Right ventricle myocardium superior (tissue), 1 donor: ENCODE measurements around the gene DHRS2. TPM values are rescaled to one million over a fixed set of nuclear protein-coding genes. Genes with fewer than 3 reads are reported as not detected.

ENCODE experiments used
- ATAC-seq: fragments of 200-7000 bp; cut with Tn5 transposase; one replicate; pipeline ENCODE4 v1.9.1; 2020; ENCODE audit warnings: mild to moderate bottlenecking; ENCODE audit not compliant: poor library complexity
- DNase-seq: peaks from one replicate; pipeline ENCODE4 v3.0.0-alpha.2; 2020
- intact Hi-C: fragments of 100-400 bp; cut with DNase I; formaldehyde crosslinking; loops from one replicate; pipeline ENCODE4 v1.11.2; 2022
- total RNA-seq: library from RNA; stranded (reverse); fragmentation: NEBNext Ultra II Directional; extraction: Animal tissue kit (Norgen Biotek cat#: 25700); gene quantifications from one replicate; pipeline ENCODE4 v1.2.1, GENCODE V29; 2021
- donor health status: DM: no; HTN: yes; CAD: no; lungs with severe emphysema.

DHRS2 gene
- total RNA-seq, 1 donor from 2014 or later = not detected

GRCh38 chr14:23641915-23642588 is 5.9 kb downstream of the DHRS2 start:
- DNase-seq (no peak), ATAC-seq (no peak)
- intact Hi-C loops = no loop called here

DNA sequence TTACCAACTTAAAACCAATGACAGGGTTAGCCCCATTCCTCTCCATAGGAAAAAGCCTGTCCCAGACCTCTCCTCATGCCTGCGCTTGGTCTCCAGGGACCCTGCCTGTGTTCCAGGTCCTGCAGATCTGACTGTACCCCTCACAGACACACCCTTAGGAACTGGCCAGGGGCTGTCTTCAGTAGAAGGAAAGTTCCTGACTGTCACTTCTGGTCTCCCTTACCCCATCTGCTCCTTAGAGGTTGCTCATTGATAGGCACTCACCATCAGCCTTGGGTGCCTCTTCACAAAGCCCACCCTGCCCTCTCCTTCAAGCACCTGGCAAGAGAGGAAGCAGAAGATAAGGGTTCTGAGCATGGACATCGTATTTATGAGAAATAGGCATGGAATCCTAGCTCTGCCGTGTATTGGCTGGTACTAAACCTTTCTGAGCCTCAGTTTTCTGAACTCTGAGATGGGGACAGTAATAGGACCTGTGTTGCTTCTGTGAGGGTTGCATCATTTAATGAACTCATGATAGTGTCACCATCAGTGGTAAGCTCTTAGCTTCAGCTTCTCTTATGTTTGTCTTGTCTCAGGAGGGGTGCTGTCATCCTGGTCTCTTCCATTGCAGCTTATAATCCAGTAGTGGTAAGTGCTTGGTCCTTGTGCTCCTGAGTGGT is 7.5 kb downstream of the DHRS2 start:
- intact Hi-C loops = no loop called here
- no peak for ATAC-seq
- no peak for DNase-seq

GRCh38 chr14:23644195-23644918 is 8.2 kb downstream of the DHRS2 start:
- ATAC-seq (no peak), DNase-seq (no peak)
- intact Hi-C loops = no loop called here

GRCh38 chr14:23644919-23645336 is 8.8 kb downstream of the DHRS2 start:
- ATAC-seq (no peak), DNase-seq (no peak)
- intact Hi-C loops = no loop called here

GRCh38 chr14:23645504-23645811 is 9.3 kb downstream of the DHRS2 start:
- intact Hi-C loops = no loop called here
- no peak for ATAC-seq
- no peak for DNase-seq

- ATAC-seq = no peak
- intact Hi-C loops = no loop called here
- DNase-seq = no peak
Observed at GRCh38 chr14:23645812-23646647, 9.9 kb downstream of the DHRS2 start.

- DNase-seq = no peak
- intact Hi-C loops = no loop called here
- no peak for ATAC-seq
Observed at GRCh38 chr14:23646648-23647549, 10.7 kb downstream of the DHRS2 start.

DNA sequence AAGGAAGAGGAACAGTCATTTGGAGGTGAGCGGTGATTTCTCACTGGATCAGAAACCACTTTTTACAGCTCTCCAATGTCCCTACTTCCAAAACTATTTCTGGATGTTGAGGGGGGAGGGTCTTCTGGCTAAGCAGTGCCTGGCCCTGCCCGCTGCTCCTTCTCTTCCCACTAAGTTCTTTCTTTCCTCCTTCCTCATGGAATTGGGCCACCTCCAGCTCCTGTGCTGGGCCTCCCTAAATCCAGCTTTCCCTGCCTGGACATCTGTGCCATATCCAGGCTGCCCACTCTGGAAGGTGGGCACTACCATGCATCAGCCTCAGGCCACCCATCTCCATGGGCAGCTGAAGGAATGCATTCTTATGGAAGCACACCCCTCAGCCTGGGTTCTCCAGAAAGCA is 11.5 kb downstream of the DHRS2 start:
- ATAC-seq = no peak
- no peak for DNase-seq
- intact Hi-C loops = no loop called here

- intact Hi-C loops = no loop called here
- no peak for DNase-seq
- ATAC-seq = no peak
Observed at GRCh38 chr14:23648764-23649460, 12.7 kb downstream of the DHRS2 start.

GRCh38 chr14:23650506-23650905 is 14.3 kb downstream of the DHRS2 start:
- ATAC-seq (no peak), DNase-seq (no peak)
- intact Hi-C loops = no loop called here

DNA sequence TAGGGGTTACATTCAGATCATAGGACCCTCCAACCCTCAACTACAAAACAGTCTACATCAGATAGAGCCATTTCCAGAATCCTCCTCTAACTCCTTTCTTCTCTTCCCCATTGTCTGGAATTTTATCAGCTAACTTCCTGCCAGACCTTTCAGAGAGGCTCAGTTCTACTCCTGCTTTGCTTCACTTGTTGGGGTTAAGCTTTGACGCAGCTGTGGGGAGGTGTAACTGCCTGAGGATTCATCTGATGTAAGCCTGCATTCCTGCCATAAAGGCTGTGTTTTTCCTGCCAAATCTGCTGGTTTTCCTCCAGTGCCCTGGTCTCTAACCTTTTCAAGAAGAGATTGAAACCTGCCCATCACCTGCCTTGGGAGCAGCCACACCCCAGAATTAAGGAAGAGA is 16.9 kb downstream of the DHRS2 start:
- DNase-seq = no peak
- ATAC-seq = no peak
- intact Hi-C loops = no loop called here

- intact Hi-C loops = no loop called here
- ATAC-seq = no peak
- DNase-seq = no peak
Observed at GRCh38 chr14:23654231-23654630, 18.1 kb downstream of the DHRS2 start.

- DNase-seq = no peak
- intact Hi-C loops = no loop called here
- ATAC-seq = peak; percentile 85
Observed at GRCh38 chr14:23657959-23658470, 21.9 kb downstream of the DHRS2 start.

DNA sequence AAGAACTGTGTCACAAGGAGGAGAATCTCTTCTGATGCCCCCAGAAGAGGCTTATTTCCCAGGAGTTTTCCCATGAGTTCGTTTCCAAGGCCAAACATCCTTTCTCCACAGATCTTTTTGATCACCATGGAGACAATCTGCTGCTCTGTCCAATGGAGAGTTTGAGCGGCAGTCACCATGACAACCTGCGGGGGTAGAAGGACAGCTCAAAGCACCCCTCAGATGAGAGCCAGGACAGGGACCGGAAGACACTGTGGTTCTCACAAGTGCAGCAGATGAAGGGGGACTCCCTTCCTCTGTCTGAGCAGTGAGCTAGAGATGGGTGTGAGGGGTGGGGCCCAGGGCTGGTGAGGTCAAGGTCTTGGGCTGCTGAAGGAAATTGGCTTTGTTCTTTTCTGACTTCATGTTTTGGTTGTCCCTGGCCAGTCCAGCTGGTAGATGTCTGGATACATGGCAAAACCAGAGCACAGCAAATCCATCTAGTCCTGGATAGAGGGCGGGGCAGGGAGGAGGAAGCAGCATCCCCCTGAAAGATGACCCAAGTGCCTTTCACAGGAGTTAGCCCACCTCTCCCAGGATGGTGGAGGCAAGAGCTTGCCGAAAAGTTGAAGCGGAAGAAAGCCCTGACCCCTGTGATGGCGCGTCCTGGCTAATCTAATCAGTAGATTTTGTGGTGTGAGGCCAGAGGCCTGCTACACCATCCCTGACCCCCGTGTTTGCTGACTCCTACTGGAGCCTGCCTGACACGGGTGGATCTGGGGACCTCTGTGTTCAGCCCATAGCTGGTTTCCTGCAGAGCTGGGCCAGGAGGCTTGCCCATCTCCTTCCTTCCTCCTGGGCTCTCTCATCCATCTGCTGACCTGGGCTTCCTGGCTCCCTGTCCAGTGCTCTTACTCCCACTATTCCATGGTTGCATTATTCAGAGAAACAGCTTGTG is 24.4 kb downstream of the DHRS2 start:
- intact Hi-C loops = no loop called here
- DNase-seq (no peak), ATAC-seq (no peak)

DNA sequence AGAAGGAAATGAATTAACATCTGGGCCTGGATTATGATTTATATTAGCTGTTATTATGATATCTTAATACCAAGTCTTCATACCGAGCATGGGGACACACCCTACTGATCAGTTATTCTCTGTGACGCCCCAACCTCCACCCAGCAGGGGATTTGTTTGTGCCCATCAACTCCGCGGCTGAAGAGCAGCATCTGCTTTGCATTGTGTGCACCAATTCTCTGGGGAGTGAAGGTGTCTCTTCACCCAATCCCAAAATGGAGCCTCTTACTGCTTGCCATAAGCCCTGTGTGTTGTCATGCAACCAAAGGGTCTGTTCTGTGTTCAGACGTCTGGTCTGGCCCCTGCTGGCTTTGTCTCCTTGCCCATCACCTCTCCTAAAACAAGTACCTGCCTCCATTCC is 25.4 kb downstream of the DHRS2 start:
- intact Hi-C loops = no loop called here
- ATAC-seq (no peak), DNase-seq (no peak)

DNA sequence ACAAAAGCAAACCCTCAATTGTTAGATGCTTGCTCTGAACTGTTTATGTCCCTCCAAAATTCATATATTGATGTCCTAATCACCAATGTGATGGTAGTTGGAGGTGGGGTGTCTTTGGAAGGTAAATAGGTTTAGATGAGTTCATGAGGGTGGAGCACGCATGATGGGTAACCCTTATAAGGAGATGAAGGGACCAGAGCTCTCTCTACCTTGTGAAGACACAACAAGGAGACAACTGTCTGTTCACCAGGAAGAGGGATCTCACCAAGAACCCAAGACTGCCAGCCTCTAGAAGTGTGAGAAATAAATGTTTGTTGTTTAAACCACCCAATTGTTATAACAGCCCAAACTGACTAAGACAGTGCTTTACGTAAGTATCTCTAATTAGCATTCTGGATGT is 27.0 kb downstream of the DHRS2 start:
- ATAC-seq (no peak), DNase-seq (no peak)
- intact Hi-C loops = no loop called here

DNA sequence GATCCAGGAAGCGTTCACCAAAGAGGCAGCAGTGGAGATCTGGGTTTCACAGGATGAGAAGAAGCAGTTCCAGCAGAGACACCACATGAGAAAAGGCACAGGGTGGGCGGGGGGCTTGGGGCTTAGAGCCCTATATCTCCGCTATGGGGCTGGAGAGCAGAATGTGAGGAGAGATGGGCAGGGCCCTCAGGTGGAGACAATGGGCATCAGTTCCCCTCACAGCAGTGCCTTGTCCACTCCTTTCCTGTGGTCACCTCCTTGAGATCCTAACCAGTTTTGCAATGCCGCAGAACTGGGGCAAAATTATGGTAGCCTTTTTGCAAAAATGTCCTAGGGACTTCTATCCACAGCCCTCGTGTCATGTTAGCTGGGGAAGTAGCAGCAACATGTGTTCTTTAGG is 27.5 kb downstream of the DHRS2 start:
- intact Hi-C loops = no loop called here
- ATAC-seq = no peak

More for the DNA sequence above, 27.5 kb downstream of the DHRS2 start:
- no peak for DNase-seq
